ENCODE measurements around the gene COL23A1. TPM values are rescaled to one million over a fixed set of nuclear protein-coding genes. Genes with fewer than 3 reads are reported as not detected.

COL23A1 gene
- total and polyA plus RNA-seq, 2 donors (not counting 1 experiment from before 2014, with no cell fraction given), result not detected

DNA sequence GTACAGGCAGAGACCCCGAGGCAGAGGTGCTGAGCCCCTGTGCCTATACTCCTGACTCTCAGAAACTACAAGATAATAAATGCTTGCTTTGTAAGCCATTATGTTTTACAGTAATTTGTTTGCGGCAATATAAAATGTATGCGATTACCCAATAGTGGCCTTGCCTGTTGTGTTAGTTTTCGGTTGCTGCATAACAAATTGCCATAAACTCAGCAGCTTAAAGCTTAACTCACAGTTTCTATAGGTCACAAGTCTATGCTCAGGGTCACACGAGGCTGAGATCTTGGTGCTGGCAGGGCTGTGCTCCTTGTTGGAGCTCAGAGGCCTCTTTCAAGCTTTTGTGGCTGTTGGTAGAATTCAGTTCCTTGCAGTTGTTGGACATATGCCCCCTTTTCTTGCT is 114.8 kb downstream of the COL23A1 start:
- Histone ChIP-seq H3K4me2 (ENCODE audit: extremely low read depth, insufficient read depth, low read length) (no peak overlapping the region), H3K79me2 (ENCODE audit: control insufficient read depth, insufficient read depth, low read length) (no peaks in the 10 kb centered on the region), H3K9me3 (ENCODE audit: control insufficient read depth, insufficient read depth, low read depth, low read length) (no peaks in the 10 kb centered on the region), H3K9ac (ENCODE audit: insufficient read depth, low read length) (no peak overlapping the region), H4K20me1 (ENCODE audit: control insufficient read depth, extremely low read depth, insufficient read depth, low read length) (no peaks in the 10 kb centered on the region), H3K4me1 (ENCODE audit: control insufficient read depth, extremely low read depth, insufficient read depth, low read length) (no peaks in the 10 kb centered on the region), H3K36me3 (ENCODE audit: control insufficient read depth, insufficient read depth, low read length) (no peaks in the 10 kb centered on the region), H2AFZ (ENCODE audit: low read length) (no peak overlapping the region), H3K4me3 (replicated peaks in 1 of 4; ENCODE audit: control extremely low read depth in 1 of 4, insufficient read depth in 1 of 4, low read depth in 3 of 4, low read length in 4 of 4) (no peak overlapping the region), H3K27me3 (ENCODE audit: control insufficient read depth, insufficient read depth, low read length) (no peaks in the 10 kb centered on the region), H3K27ac (ENCODE audit: insufficient read depth, low read length) (no peak overlapping the region)
- DNase-seq (ENCODE audit: low read depth in 2 of 2), result no peak
- no peak for TF ChIP-seq EZH2 (IDR thresholded peaks at IDR 0.05; ENCODE audit: low read length, missing control alignments)
- TF ChIP-seq, protein P1, sequence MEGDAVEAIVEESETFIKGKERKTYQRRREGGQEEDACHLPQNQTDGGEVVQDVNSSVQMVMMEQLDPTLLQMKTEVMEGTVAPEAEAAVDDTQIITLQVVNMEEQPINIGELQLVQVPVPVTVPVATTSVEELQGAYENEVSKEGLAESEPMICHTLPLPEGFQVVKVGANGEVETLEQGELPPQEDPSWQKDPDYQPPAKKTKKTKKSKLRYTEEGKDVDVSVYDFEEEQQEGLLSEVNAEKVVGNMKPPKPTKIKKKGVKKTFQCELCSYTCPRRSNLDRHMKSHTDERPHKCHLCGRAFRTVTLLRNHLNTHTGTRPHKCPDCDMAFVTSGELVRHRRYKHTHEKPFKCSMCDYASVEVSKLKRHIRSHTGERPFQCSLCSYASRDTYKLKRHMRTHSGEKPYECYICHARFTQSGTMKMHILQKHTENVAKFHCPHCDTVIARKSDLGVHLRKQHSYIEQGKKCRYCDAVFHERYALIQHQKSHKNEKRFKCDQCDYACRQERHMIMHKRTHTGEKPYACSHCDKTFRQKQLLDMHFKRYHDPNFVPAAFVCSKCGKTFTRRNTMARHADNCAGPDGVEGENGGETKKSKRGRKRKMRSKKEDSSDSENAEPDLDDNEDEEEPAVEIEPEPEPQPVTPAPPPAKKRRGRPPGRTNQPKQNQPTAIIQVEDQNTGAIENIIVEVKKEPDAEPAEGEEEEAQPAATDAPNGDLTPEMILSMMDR (conservative IDR thresholded peaks at IDR 0.05 in 1 of 2, IDR thresholded peaks at IDR 0.05 in 1 of 2; ENCODE audit: low read depth in 1 of 2, low read length in 2 of 2), result no peak

DNA sequence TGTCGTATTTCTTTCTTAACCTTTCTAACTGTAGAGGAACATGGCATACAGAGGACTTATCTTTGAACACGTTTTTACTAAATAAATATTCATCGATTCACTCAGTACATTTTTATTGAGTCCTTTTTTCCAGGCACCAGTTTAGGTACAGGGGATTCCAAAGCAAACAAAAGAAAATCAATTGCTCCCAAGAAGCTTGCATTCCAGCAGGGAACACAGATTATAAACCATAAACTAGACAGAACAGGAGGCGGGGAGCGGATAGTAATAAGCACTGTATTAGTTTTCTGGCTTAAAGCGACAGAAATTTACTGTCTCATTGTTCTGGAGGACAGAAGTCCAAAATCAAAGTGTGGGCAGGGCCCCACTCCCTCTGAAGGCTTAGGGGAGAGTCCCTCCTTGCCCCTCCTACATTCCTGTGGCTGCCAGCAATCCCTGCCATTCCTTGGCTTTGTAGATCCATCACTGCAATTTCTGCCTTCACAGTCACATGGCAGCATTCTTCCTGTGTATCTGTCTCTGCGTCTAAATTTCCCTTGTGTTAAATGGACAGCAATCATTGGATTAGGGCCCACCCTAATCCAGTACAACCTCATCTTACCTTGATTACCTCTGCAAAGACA is 115.5 kb downstream of the COL23A1 start:
- TF ChIP-seq, protein P1 (conservative IDR thresholded peaks at IDR 0.05 in 1 of 2, IDR thresholded peaks at IDR 0.05 in 1 of 2; ENCODE audit: low read depth in 1 of 2, low read length in 2 of 2), result no peak
- no peak for TF ChIP-seq EZH2 (IDR thresholded peaks at IDR 0.05; ENCODE audit: low read length, missing control alignments)
- Histone ChIP-seq H3K4me3 (replicated peaks in 1 of 4; ENCODE audit: control extremely low read depth in 1 of 4, insufficient read depth in 1 of 4, low read depth in 3 of 4, low read length in 4 of 4) (no peak overlapping the region), H3K27ac (ENCODE audit: insufficient read depth, low read length) (no peak overlapping the region), H3K36me3 (ENCODE audit: control insufficient read depth, insufficient read depth, low read length) (no peaks in the 10 kb centered on the region), H4K20me1 (ENCODE audit: control insufficient read depth, extremely low read depth, insufficient read depth, low read length) (no peaks in the 10 kb centered on the region), H3K4me1 (ENCODE audit: control insufficient read depth, extremely low read depth, insufficient read depth, low read length) (no peaks in the 10 kb centered on the region), H3K27me3 (ENCODE audit: control insufficient read depth, insufficient read depth, low read length) (no peaks in the 10 kb centered on the region), H3K4me2 (ENCODE audit: extremely low read depth, insufficient read depth, low read length) (no peak overlapping the region), H2AFZ (ENCODE audit: low read length) (no peak overlapping the region), H3K9me3 (ENCODE audit: control insufficient read depth, insufficient read depth, low read depth, low read length) (no peaks in the 10 kb centered on the region), H3K9ac (ENCODE audit: insufficient read depth, low read length) (no peak overlapping the region), H3K79me2 (ENCODE audit: control insufficient read depth, insufficient read depth, low read length) (no peaks in the 10 kb centered on the region)
- no peak for DNase-seq (ENCODE audit: low read depth in 2 of 2)

DNA sequence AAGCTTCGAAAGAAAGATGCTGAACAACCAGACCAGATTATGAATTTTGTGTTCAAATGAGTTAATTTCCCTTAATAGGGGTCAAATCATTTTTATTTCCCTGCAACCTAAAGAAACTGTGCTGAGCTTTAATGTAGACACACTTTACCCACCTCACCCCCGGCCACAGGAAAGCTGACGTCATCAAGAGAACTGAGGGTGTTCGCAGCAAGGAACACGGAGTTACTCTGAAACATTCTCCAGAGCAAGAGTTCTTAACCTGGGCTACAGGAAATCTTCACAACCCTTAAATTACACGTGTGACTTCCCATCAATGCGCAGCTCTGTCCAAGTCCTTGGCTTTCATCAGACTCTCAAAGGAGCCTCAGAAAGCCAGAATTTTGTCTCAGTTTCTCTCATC is 116.3 kb downstream of the COL23A1 start:
- Histone ChIP-seq H3K4me3 (replicated peaks in 1 of 4; ENCODE audit: control extremely low read depth in 1 of 4, insufficient read depth in 1 of 4, low read depth in 3 of 4, low read length in 4 of 4) (no peak overlapping the region), H2AFZ (ENCODE audit: low read length) (no peak overlapping the region), H3K4me1 (ENCODE audit: control insufficient read depth, extremely low read depth, insufficient read depth, low read length) (no peaks in the 10 kb centered on the region), H3K79me2 (ENCODE audit: control insufficient read depth, insufficient read depth, low read length) (no peaks in the 10 kb centered on the region), H3K27ac (ENCODE audit: insufficient read depth, low read length) (no peak overlapping the region), H3K27me3 (ENCODE audit: control insufficient read depth, insufficient read depth, low read length) (no peaks in the 10 kb centered on the region), H3K9me3 (ENCODE audit: control insufficient read depth, insufficient read depth, low read depth, low read length) (no peaks in the 10 kb centered on the region), H3K4me2 (ENCODE audit: extremely low read depth, insufficient read depth, low read length) (no peak overlapping the region), H3K9ac (ENCODE audit: insufficient read depth, low read length) (no peak overlapping the region), H4K20me1 (ENCODE audit: control insufficient read depth, extremely low read depth, insufficient read depth, low read length) (no peaks in the 10 kb centered on the region), H3K36me3 (ENCODE audit: control insufficient read depth, insufficient read depth, low read length) (no peaks in the 10 kb centered on the region)
- no peak for DNase-seq (ENCODE audit: low read depth in 2 of 2)
- TF ChIP-seq, protein P1 (conservative IDR thresholded peaks at IDR 0.05 in 1 of 2, IDR thresholded peaks at IDR 0.05 in 1 of 2; ENCODE audit: low read depth in 1 of 2, low read length in 2 of 2), result no peak
- TF ChIP-seq EZH2 (IDR thresholded peaks at IDR 0.05; ENCODE audit: low read length, missing control alignments), result no peak

Measured in fibroblast of lung (primary cell).